K562 (cell line): ENCODE measurements around the gene KL. TPM values are rescaled to one million over a fixed set of nuclear protein-coding genes. Genes with fewer than 3 reads are reported as not detected.

Source experiments
- ATAC-seq: fragments of 200-7000 bp; cut with Tn5 transposase; 3 replicates; pipeline ENCODE4 v1.9.1; 2020; ENCODE audit warnings: moderate library complexity
- BruUV-seq: library from RNA; stranded (reverse); fragments of 400-500 nt; replicated peaks from 2 replicates; lab custom pipeline; 2021; lab: Mats Ljungman, UMichigan
- CTCF ChIA-PET: fragments of 300-600 bp; formaldehyde crosslinking; extraction: SDS; loops from one replicate; lab custom pipeline; 2021; ENCODE audit warnings: low intra/inter-chr PET ratio; lab: Yijun Ruan, JAX
- POLR2A ChIA-PET: fragments of 300-600, 350-650 bp; sonication (Branson Sonifier 250); formaldehyde crosslinking; extraction: SDS; loops from one replicate; lab custom pipeline; 2021; ENCODE audit warnings: antibody characterized with exemption, inconsistent platforms; lab: Yijun Ruan, JAX
- DNase-seq, 4 experiments: peaks; one replicate each; pipeline versions ENCODE4 v3.0.0 to v3.0.0-alpha.2; 2011 to 2018; ENCODE audit warnings: low spot score in 3 of 4, mixed read lengths in 3 of 4; ENCODE audit errors: extremely low read depth in 1 of 4
- FAIRE-seq: peaks from 2 replicates; lab custom pipeline; 2011; peaks lifted over from hg19 to GRCh38; lab: Jason Lieb, UNC
- H2AFZ ChIP-seq: 2 replicates; pipeline ENCODE4 v1.6.0; 2011; ENCODE audit warnings: low read depth, low read length, control low read depth, inconsistent platforms
- H3K27ac ChIP-seq: fragments of 200-600 bp; 3 replicates; pipeline ENCODE4 v1.8.0; 2011; ENCODE audit warnings: low read depth, mild to moderate bottlenecking, control low read depth, inconsistent platforms, low read length, moderate library complexity, mixed read lengths; ENCODE audit errors: extremely low read depth
- H3K27me3 ChIP-seq, 2 experiments: fragments of 300-600 bp in 1 of 2; 2 replicates in 1 of 2; 3 replicates in 1 of 2; pipeline versions ENCODE4 v1.6.0 to v1.8.0; 2011; ENCODE audit warnings: inconsistent platforms in 2 of 2, low read length in 2 of 2, mild to moderate bottlenecking in 1 of 2, mixed read lengths in 1 of 2, moderate library complexity in 1 of 2; ENCODE audit not compliant: control insufficient read depth in 2 of 2, insufficient read depth in 2 of 2
- H3K36me3 ChIP-seq: fragments of 300-600 bp; 3 replicates; pipeline ENCODE4 v1.8.0; 2011; ENCODE audit warnings: mild to moderate bottlenecking, low read length, inconsistent platforms; ENCODE audit not compliant: control insufficient read depth, insufficient read depth
- H3K4me1 ChIP-seq, 2 experiments: fragments of 200-600 bp in 1 of 2; replicated peaks in 1 of 2; 2 replicates in 1 of 2; 3 replicates in 1 of 2; pipeline versions ENCODE4 v1.5.1 to v1.8.0; 2011; ENCODE audit warnings: inconsistent platforms in 2 of 2, low read length in 2 of 2, mild to moderate bottlenecking in 1 of 2, mixed read lengths in 1 of 2, moderate library complexity in 1 of 2; ENCODE audit not compliant: control insufficient read depth in 2 of 2, insufficient read depth in 2 of 2
- H3K4me2 ChIP-seq: 2 replicates; pipeline ENCODE4 v1.6.1; 2011; ENCODE audit warnings: low read length, control low read depth, inconsistent platforms, mixed read lengths; ENCODE audit not compliant: insufficient read depth
- H3K4me3 ChIP-seq: fragments of 200-600 bp; sonication (generic), shearing (Covaris generic); 2 replicates; pipeline ENCODE4 v1.5.1; 2016; ENCODE audit warnings: control low read depth, inconsistent platforms
- H3K79me2 ChIP-seq: fragments of 200-600 bp; 3 replicates; pipeline ENCODE4 v1.8.0; 2011; ENCODE audit warnings: low read length, inconsistent platforms; ENCODE audit not compliant: control insufficient read depth, insufficient read depth
- H3K9ac ChIP-seq, 2 experiments: 2 replicates each; pipeline versions ENCODE4 v1.6.0 to v1.6.1; 2011; ENCODE audit warnings: low read depth in 2 of 2, low read length in 2 of 2, control low read depth in 1 of 2, inconsistent platforms in 1 of 2, mild to moderate bottlenecking in 1 of 2, mixed read lengths in 1 of 2; ENCODE audit not compliant: insufficient read depth in 1 of 2
- H3K9me1 ChIP-seq: one replicate; pipeline ENCODE4 v1.6.0; 2011; ENCODE audit warnings: inconsistent platforms, mild to moderate bottlenecking, low read length, moderate library complexity; ENCODE audit not compliant: control insufficient read depth, insufficient read depth
- H3K9me3 ChIP-seq: replicated peaks from 2 replicates; pipeline ENCODE4 v1.5.1; 2011; ENCODE audit warnings: low read depth, low read length, inconsistent platforms; ENCODE audit not compliant: control insufficient read depth, insufficient read depth
- H4K20me1 ChIP-seq: replicated peaks from 2 replicates; pipeline ENCODE4 v1.6.1; 2011; ENCODE audit warnings: low read length, inconsistent platforms, mixed read lengths; ENCODE audit not compliant: control insufficient read depth, insufficient read depth
- HMG20B ChIP-seq: fragments of 250-450 bp; sonication (Bioruptor Pico); IDR thresholded peaks from 2 replicates; pipeline ENCODE4 v1.5.0; 2021; ENCODE audit warnings: mild to moderate bottlenecking
- JUNB ChIP-seq: fragments of 450-650 bp; formaldehyde crosslinking; conservative IDR thresholded peaks from 2 replicates; pipeline ENCODE4 v1.4.0; 2020; ENCODE audit warnings: mild to moderate bottlenecking
- MLLT1 ChIP-seq, 2 experiments: fragments of 450-650 bp; IDR thresholded peaks; 2 replicates each; pipeline ENCODE4 v1.6.1; 2016
- TBL1XR1 ChIP-seq, 2 experiments: IDR thresholded peaks; 2 replicates each; pipeline ENCODE4 v1.6.1; 2012; ENCODE audit warnings: improper control_type of control experiment in 2 of 2, low read length in 2 of 2, mild to moderate bottlenecking in 1 of 2
- WGBS: fragments of 100-300 bp; shearing (Covaris generic); methylation state at CpG from one replicate; pipeline ENCODE4 v1.1.6; 2016; ENCODE audit warnings: low coverage, mixed read lengths; ENCODE audit not compliant: insufficient coverage; ENCODE audit errors: missing lambda C conversion rate; 5-methylcytosine and 5-hydroxymethylcytosine counted together
- in situ Hi-C: fragments of 300-500 bp; cut with MboI; formaldehyde crosslinking; loops from 4 replicates; pipeline ENCODE4 v1.15.0; 2018; ENCODE audit warnings: inconsistent platforms, mixed read lengths
- intact Hi-C: fragments of 100-400 bp; cut with micrococcal nuclease; formaldehyde crosslinking; loops from 2 replicates; pipeline ENCODE4 v1.14.2; 2022
- polyA plus RNA-seq, 8 experiments: library from polyadenylated mRNA; depleted of rRNA in 4 of 8; stranded (reverse) in 5 of 8; unstranded in 3 of 8; fragments of >200 nt; fragmentation: Nextera tagmentation in 2 of 8; fragmentation: Illumina TruSeq in 1 of 8; extraction: Ambion mirVana in 2 of 8; extraction: Trizol in 1 of 8; gene quantifications; 2 replicates each; pipeline versions ENCODE4 v1.2.1 to v1.2.3, GENCODE V29; 2011 to 2014; ENCODE audit warnings: inconsistent platforms in 1 of 8, missing spikeins in 1 of 8
- total RNA-seq, 7 experiments: library from RNA; depleted of rRNA in 6 of 7; stranded (reverse); fragments of >200 nt in 6 of 7; fragmentation: Illumina TruSeq in 2 of 7; extraction: Trizol in 2 of 7; gene quantifications; 2 replicates each; pipeline versions ENCODE4 v1.2.1 to v1.2.3, GENCODE V29; 2011 to 2021; ENCODE audit warnings: low replicate concordance in 1 of 7

KL gene
- total and polyA plus RNA-seq, 9 of the 15 experiments (the other 6 are each of a cell fraction or from before 2014, with no cell fraction given) = not detected

GRCh38 chr13:32967584-32968182 is 48.5 kb upstream of the KL start (continued):
- no peak for TF ChIP-seq MLLT1 (IDR thresholded peaks at IDR 0.05)
- TF ChIP-seq TBL1XR1 (IDR thresholded peaks at IDR 0.05; ENCODE audit: low read length in 2 of 2) = no peak
- TF ChIP-seq HMG20B (CRISPR knock-in tag) = no peak

GRCh38 chr13:32968316-32968715 is 47.9 kb upstream of the KL start:
- WGBS = 0% methylated on average over 1 of the region's 1 CpG
- H3K4me1 ChIP-seq = no peaks in the 10 kb centered on the region
- DNase-seq = no peak
- intact Hi-C loops = no loop called here
- no peaks in the 10 kb centered on the region for H4K20me1 ChIP-seq
- H3K27me3 ChIP-seq = no peaks in the 10 kb centered on the region
- no peak for ATAC-seq
- no peak overlapping the region for H2AFZ ChIP-seq
- no peak overlapping the region for H3K4me3 ChIP-seq
- POLR2A ChIA-PET = interaction anchor here (1.2 to 1.4 kb wide), 2 partner anchors 16 to 34 kb away, joined by 3 to 5 read pairs; no protein-coding TSS in a partner anchor
- no peak overlapping the region for H3K4me2 ChIP-seq
- H3K79me2 ChIP-seq = no peaks in the 10 kb centered on the region
- H3K9me1 ChIP-seq = no peaks in the 10 kb centered on the region
- in situ Hi-C loops = no loop called here
- H3K36me3 ChIP-seq = no peaks in the 10 kb centered on the region
- TF ChIP-seq JUNB (CRISPR knock-in tag) = no peak
- BruUV-seq = no TSS peak
- CTCF ChIA-PET = no interaction called here
- H3K9ac ChIP-seq = no peak overlapping the region
- no peak overlapping the region for H3K27ac ChIP-seq
- no peaks in the 10 kb centered on the region for H3K9me3 ChIP-seq
- FAIRE-seq = no peak
